CD4-positive, alpha-beta T cell treated with Interleukin-12 subunit alpha and Interleukin-12 subunit beta, for 1 hour (primary cell): ENCODE results near the gene SLC26A8.
"Not testable (repeated sequence)": the region's sequence is repeated elsewhere in the genome, so short reads cannot be mapped to it uniquely, and the experiment has no call there.

Source experiments
- DNase-seq: peaks from one replicate; pipeline ENCODE4 v3.0.0-alpha.2; 2020

SLC26A8 gene

GRCh38 chr6:35936681-35937359 lies 87.6 kb downstream of the SLC26A8 start:
- no peak for DNase-seq

- no peak for DNase-seq
Observed at GRCh38 chr6:35935469-35935868, 89.0 kb downstream of the SLC26A8 start.

GRCh38 chr6:35933844-35934243 lies 90.6 kb downstream of the SLC26A8 start:
- no peak for DNase-seq

- not testable (repeated sequence) for DNase-seq
Observed at GRCh38 chr6:35931873-35932272, 92.6 kb downstream of the SLC26A8 start.

- no peak for DNase-seq
Observed at GRCh38 chr6:35931120-35931561, 93.3 kb downstream of the SLC26A8 start.

GRCh38 chr6:35929601-35930000 lies 94.8 kb downstream of the SLC26A8 start:
- DNase-seq = no peak

- DNase-seq = no peak
Observed at GRCh38 chr6:35926509-35927215, 97.8 kb downstream of the SLC26A8 start.

GRCh38 chr6:35925961-35926360 lies 98.5 kb downstream of the SLC26A8 start:
- DNase-seq = no peak

GRCh38 chr6:35924146-35924545 lies 100.3 kb downstream of the SLC26A8 start:
- DNase-seq = no peak

GRCh38 chr6:35922139-35922554 lies 102.3 kb downstream of the SLC26A8 start:
- DNase-seq = no peak

GRCh38 chr6:35920793-35921732 lies 103.4 kb downstream of the SLC26A8 start, which contains the start of gene SRPK1:
Gene SRPK1 (minus strand): TSS chr6:35921098. CDS start chr6:35921056, 42 bp downstream.
- peak; percentile 89 for DNase-seq

- DNase-seq = peak; percentile 68
Observed at GRCh38 chr6:35919827-35920751, 104.4 kb downstream of the SLC26A8 start.

GRCh38 chr6:35919085-35919826 lies 105.2 kb downstream of the SLC26A8 start:
- DNase-seq = peak; percentile 21

GRCh38 chr6:35916893-35917292 lies 107.5 kb downstream of the SLC26A8 start:
- not testable (repeated sequence) for DNase-seq

GRCh38 chr6:35916056-35916455 lies 108.4 kb downstream of the SLC26A8 start:
- DNase-seq = no peak

- DNase-seq = no peak
Observed at GRCh38 chr6:35914536-35914935, 109.9 kb downstream of the SLC26A8 start.

GRCh38 chr6:35911871-35912653 lies 112.4 kb downstream of the SLC26A8 start:
- no peak for DNase-seq

- DNase-seq = not testable (repeated sequence)
Observed at GRCh38 chr6:35909571-35909970, 114.9 kb downstream of the SLC26A8 start.

- not testable (repeated sequence) for DNase-seq
Observed at GRCh38 chr6:35908753-35909401, 115.6 kb downstream of the SLC26A8 start.

GRCh38 chr6:35907750-35908149 lies 116.7 kb downstream of the SLC26A8 start:
- DNase-seq = no peak
